Vagina (tissue), 2 donors: ENCODE data around the gene STARD10.

Source experiments
- CTCF ChIP-seq, 3 experiments: fragments of 450-650 bp in 2 of 3; fragments of 200-600 bp in 1 of 3; sonication (generic) in 1 of 3; IDR thresholded peaks; one replicate each; pipeline ENCODE4 v1.5.1; 2017 to 2019; ENCODE audit warnings: antibody characterized with exemption in 3 of 3, mild to moderate bottlenecking in 2 of 3, moderate library complexity in 2 of 3
- POLR2AphosphoS5 ChIP-seq, 2 donors: sonication (generic); formaldehyde crosslinking; IDR thresholded peaks; one replicate each; pipeline ENCODE4 v1.9.0; 2017; ENCODE audit warnings: antibody characterized with exemption in 2 of 2, mild to moderate bottlenecking in 2 of 2, low read depth in 1 of 2; ENCODE audit not compliant: insufficient read depth in 1 of 2

DNA sequence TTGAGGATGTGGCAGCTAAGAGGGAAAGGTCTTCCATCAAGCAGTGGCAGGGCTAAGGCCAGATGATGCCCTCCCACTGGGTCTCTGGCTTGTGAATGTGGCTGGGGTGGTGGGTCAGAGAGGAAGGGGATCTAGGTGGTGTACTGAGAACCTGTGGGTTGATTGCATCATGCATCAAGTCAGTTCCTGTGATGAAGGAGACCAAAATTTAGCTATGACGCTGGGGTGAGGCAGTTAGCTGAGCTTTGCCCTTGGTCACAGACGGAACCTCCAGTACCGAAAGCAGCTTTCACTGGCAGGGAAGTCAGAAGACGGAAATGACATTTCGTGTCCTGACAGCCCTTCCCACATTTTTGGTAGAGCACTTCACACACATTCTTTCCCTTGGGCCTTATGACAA is 41.1 kb upstream of the STARD10 start:
- no peak for TF ChIP-seq POLR2AphosphoS5 (IDR thresholded peaks at IDR 0.05; ENCODE audit: insufficient read depth in 1 of 2, low read depth in 1 of 2)
- no peak for TF ChIP-seq CTCF (IDR thresholded peaks at IDR 0.05)
